Endodermal cell (in vitro differentiated cells): ENCODE results near the gene ROBO1. TPM values are rescaled to one million over a fixed set of nuclear protein-coding genes. Genes with fewer than 3 reads are reported as not detected.

Experiments
- DNase-seq: peaks from one replicate; pipeline ENCODE4 v3.0.0-alpha.2; 2017
- H3K27ac ChIP-seq: 2 replicates; pipeline ENCODE4 v1.5.1; 2013; ENCODE audit warnings: mild to moderate bottlenecking, low read depth, low read length, moderate library complexity
- H3K27me3 ChIP-seq: 2 replicates; pipeline ENCODE4 v1.6.1; 2013; ENCODE audit warnings: mild to moderate bottlenecking, low read length, moderate library complexity; ENCODE audit not compliant: insufficient read depth, control insufficient read depth, poor library complexity, severe bottlenecking
- H3K36me3 ChIP-seq: 2 replicates; pipeline ENCODE4 v1.7.0; 2013; ENCODE audit warnings: mild to moderate bottlenecking, low read length, moderate library complexity; ENCODE audit not compliant: control insufficient read depth, insufficient read depth
- H3K4me1 ChIP-seq: one replicate; pipeline ENCODE4 v1.7.0; 2013; ENCODE audit warnings: low read length; ENCODE audit not compliant: control insufficient read depth, insufficient read depth
- H3K4me3 ChIP-seq: 2 replicates; pipeline ENCODE4 v1.5.1; 2013; ENCODE audit warnings: mild to moderate bottlenecking, low read length, moderate library complexity
- H3K9ac ChIP-seq: 2 replicates; pipeline ENCODE4 v1.6.1; 2013; ENCODE audit warnings: mild to moderate bottlenecking, low read length, moderate library complexity; ENCODE audit not compliant: poor library complexity, severe bottlenecking; ENCODE audit errors: extremely low read depth
- H3K9me3 ChIP-seq: 2 replicates; pipeline ENCODE4 v1.6.1; 2013; ENCODE audit warnings: mild to moderate bottlenecking, low read length, moderate library complexity; ENCODE audit not compliant: control insufficient read depth
- H3K27ac Mint-ChIP-seq: 2 replicates; pipeline ENCODE4 v1.8.0; 2020; ENCODE audit warnings: mixed read lengths
- H3K27me3 Mint-ChIP-seq: 2 replicates; pipeline ENCODE4 v1.8.0; 2021; ENCODE audit warnings: mild to moderate bottlenecking, mixed read lengths; ENCODE audit not compliant: insufficient read depth
- H3K36me3 Mint-ChIP-seq: 2 replicates; pipeline ENCODE4 v1.8.0; 2020; ENCODE audit warnings: low read depth, mixed read lengths
- H3K4me1 Mint-ChIP-seq: 2 replicates; pipeline ENCODE4 v1.8.0; 2020; ENCODE audit warnings: mixed read lengths
- H3K4me3 Mint-ChIP-seq: 2 replicates; pipeline ENCODE4 v1.8.0; 2020; ENCODE audit warnings: mild to moderate bottlenecking, moderate library complexity, mixed read lengths
- H3K9me3 Mint-ChIP-seq: 2 replicates; pipeline ENCODE4 v1.8.0; 2020; ENCODE audit warnings: mild to moderate bottlenecking, mixed read lengths
- WGBS, 2 experiments: methylation state at CpG; one replicate each; pipeline versions ENCODE4 v1.1.5 to v1.1.7; 2013; ENCODE audit warnings: missing lambda C conversion rate in 2 of 2, mixed read lengths in 1 of 2; ENCODE audit not compliant: insufficient coverage in 1 of 2, insufficient read length in 1 of 2; 5-methylcytosine and 5-hydroxymethylcytosine counted together
- total RNA-seq, 2 donors: library from RNA; stranded (reverse); fragmentation: NEBNext Ultra II Directional in 1 of 2; extraction: Animal tissue kit (Norgen Biotek cat#: 25700) in 1 of 2; gene quantifications; 2 replicates in 1 of 2; 3 replicates in 1 of 2; pipeline ENCODE4 v1.2.1, GENCODE V29; 2021
- TF ChIP-seq, protein P1 (sequence below): fragments of 200-600 bp; sonication (generic); conservative IDR thresholded peaks from 2 replicates; pipeline ENCODE4 v1.5.0; 2021; ENCODE audit warnings: antibody characterized with exemption, mild to moderate bottlenecking

Gene ROBO1
- total RNA-seq, 2 donors from 2014 or later, result 74.8 to 75.9 TPM

GRCh38 chr3:79103307-79103706, 664.5 kb downstream of the ROBO1 start:
- Histone ChIP-seq H3K9ac (no peak overlapping the region), H3K4me3 (no peak overlapping the region), H3K27ac (no peak overlapping the region), H3K4me1 (no peaks in the 10 kb centered on the region), H3K9me3 (no peaks in the 10 kb centered on the region), H3K36me3 (no peaks in the 10 kb centered on the region), H3K27me3 (no peaks in the 10 kb centered on the region)
- no peaks in the 10 kb centered on the region for H3K9me3 Mint-ChIP-seq
- H3K4me1 Mint-ChIP-seq, result peaks cover 14% of the 10 kb centered on the region
- TF ChIP-seq, protein P1, sequence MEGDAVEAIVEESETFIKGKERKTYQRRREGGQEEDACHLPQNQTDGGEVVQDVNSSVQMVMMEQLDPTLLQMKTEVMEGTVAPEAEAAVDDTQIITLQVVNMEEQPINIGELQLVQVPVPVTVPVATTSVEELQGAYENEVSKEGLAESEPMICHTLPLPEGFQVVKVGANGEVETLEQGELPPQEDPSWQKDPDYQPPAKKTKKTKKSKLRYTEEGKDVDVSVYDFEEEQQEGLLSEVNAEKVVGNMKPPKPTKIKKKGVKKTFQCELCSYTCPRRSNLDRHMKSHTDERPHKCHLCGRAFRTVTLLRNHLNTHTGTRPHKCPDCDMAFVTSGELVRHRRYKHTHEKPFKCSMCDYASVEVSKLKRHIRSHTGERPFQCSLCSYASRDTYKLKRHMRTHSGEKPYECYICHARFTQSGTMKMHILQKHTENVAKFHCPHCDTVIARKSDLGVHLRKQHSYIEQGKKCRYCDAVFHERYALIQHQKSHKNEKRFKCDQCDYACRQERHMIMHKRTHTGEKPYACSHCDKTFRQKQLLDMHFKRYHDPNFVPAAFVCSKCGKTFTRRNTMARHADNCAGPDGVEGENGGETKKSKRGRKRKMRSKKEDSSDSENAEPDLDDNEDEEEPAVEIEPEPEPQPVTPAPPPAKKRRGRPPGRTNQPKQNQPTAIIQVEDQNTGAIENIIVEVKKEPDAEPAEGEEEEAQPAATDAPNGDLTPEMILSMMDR, result no peak
- WGBS, 2 experiments, result 91 to 100% methylated on average over 2 to 5 of the region's 5 CpGs
- no peak for DNase-seq
- no peak overlapping the region for H3K27ac Mint-ChIP-seq
- no peaks in the 10 kb centered on the region for H3K27me3 Mint-ChIP-seq
- H3K4me3 Mint-ChIP-seq, result no peak overlapping the region
- H3K36me3 Mint-ChIP-seq, result no peaks in the 10 kb centered on the region

GRCh38 chr3:79097964-79098660, 669.7 kb downstream of the ROBO1 start:
- H3K9me3 Mint-ChIP-seq, result peaks cover 2% of the 10 kb centered on the region
- H3K9ac ChIP-seq, result no peak overlapping the region
- peaks cover 14% of the 10 kb centered on the region for H3K4me1 Mint-ChIP-seq
- TF ChIP-seq, protein P1, result no peak
- no peak overlapping the region for H3K4me3 ChIP-seq
- no peak for DNase-seq
- no peaks in the 10 kb centered on the region for H3K27me3 Mint-ChIP-seq
- no peaks in the 10 kb centered on the region for H3K36me3 ChIP-seq
- no peaks in the 10 kb centered on the region for H3K4me1 ChIP-seq
- no peak overlapping the region for H3K4me3 Mint-ChIP-seq
- WGBS, 2 experiments, result 87 to 100% methylated on average over 1 of the region's 1 CpG
- no peaks in the 10 kb centered on the region for H3K9me3 ChIP-seq
- no peak overlapping the region for H3K27ac ChIP-seq
- no peak overlapping the region for H3K27ac Mint-ChIP-seq
- no peaks in the 10 kb centered on the region for H3K27me3 ChIP-seq
- no peaks in the 10 kb centered on the region for H3K36me3 Mint-ChIP-seq

- peaks cover 3% of the 10 kb centered on the region for H3K36me3 Mint-ChIP-seq
- Histone ChIP-seq H3K27me3 (no peaks in the 10 kb centered on the region), H3K27ac (no peak overlapping the region), H3K9me3 (no peaks in the 10 kb centered on the region), H3K36me3 (no peaks in the 10 kb centered on the region), H3K9ac (no peak overlapping the region), H3K4me1 (no peaks in the 10 kb centered on the region), H3K4me3 (no peak overlapping the region)
- no peaks in the 10 kb centered on the region for H3K27me3 Mint-ChIP-seq
- DNase-seq, result no peak
- peaks cover 5% of the 10 kb centered on the region for H3K9me3 Mint-ChIP-seq
- TF ChIP-seq, protein P1, result no peak
- no peak overlapping the region for H3K27ac Mint-ChIP-seq
- peaks cover 9% of the 10 kb centered on the region for H3K4me1 Mint-ChIP-seq
- H3K4me3 Mint-ChIP-seq, result no peak overlapping the region
Measured at GRCh38 chr3:79094654-79095053, 673.1 kb downstream of the ROBO1 start.
